Stomach (tissue), 4 donors: ENCODE measurements around the gene RIPPLY2.

ENCODE experiments used
- CTCF ChIP-seq, 7 experiments: fragments of 450-650 bp in 4 of 7; fragments of 200-600 bp in 3 of 7; sonication (generic) in 3 of 7; IDR thresholded peaks; one replicate each; pipeline ENCODE4 v1.5.1; 2016 to 2019; ENCODE audit warnings: antibody characterized with exemption in 7 of 7, control low read depth in 2 of 7, mild to moderate bottlenecking in 1 of 7
- EP300 ChIP-seq: sonication (generic); formaldehyde crosslinking; IDR thresholded peaks from one replicate; pipeline ENCODE4 v1.6.1; 2017; ENCODE audit warnings: antibody characterized with exemption
- POLR2A ChIP-seq, 4 donors: fragments of 450-650 bp; IDR thresholded peaks; one replicate each; pipeline ENCODE4 v1.6.1; 2016; ENCODE audit warnings: antibody characterized with exemption in 4 of 4, control low read depth in 2 of 4, mild to moderate bottlenecking in 1 of 4, moderate library complexity in 1 of 4
- POLR2AphosphoS5 ChIP-seq, 3 donors: sonication (generic); formaldehyde crosslinking; IDR thresholded peaks; one replicate each; pipeline ENCODE4 v1.6.1; 2016; ENCODE audit warnings: antibody characterized with exemption in 3 of 3

GRCh38 chr6:83883240-83883639 lies 30.1 kb downstream of the RIPPLY2 start:
- TF ChIP-seq CTCF (IDR thresholded peaks at IDR 0.05): no peak
- TF ChIP-seq POLR2A (IDR thresholded peaks at IDR 0.05): no peak
- TF ChIP-seq POLR2AphosphoS5 (IDR thresholded peaks at IDR 0.05): no peak
- no peak for TF ChIP-seq EP300
